AG09309 (cell line): Measurements from ENCODE around the gene CDK2AP2.

ENCODE experiments used
- DNase-seq: peaks from one replicate; pipeline ENCODE4 v3.0.0-alpha.2; 2010; ENCODE audit warnings: low read depth
- H3K4me3 ChIP-seq: 2 replicates; pipeline ENCODE4 v1.5.1; 2011; ENCODE audit warnings: mild to moderate bottlenecking, low read depth, low read length, moderate library complexity; ENCODE audit not compliant: control insufficient read depth
- CTCF ChIP-seq: IDR thresholded peaks from 2 replicates; pipeline ENCODE4 v1.5.1; 2011; ENCODE audit warnings: mild to moderate bottlenecking, low read depth, low read length, inconsistent platforms; ENCODE audit not compliant: insufficient read depth, control insufficient read depth; ENCODE audit errors: missing control alignments

Gene CDK2AP2

GRCh38 chr11:67494371-67495233, 13.4 kb downstream of the CDK2AP2 start:
- no peak for TF ChIP-seq CTCF
- no peak for DNase-seq
- no peak overlapping the region for H3K4me3 ChIP-seq

GRCh38 chr11:67493548-67494370, 14.2 kb downstream of the CDK2AP2 start:
- H3K4me3 ChIP-seq = no peak overlapping the region
- no peak for TF ChIP-seq CTCF
- DNase-seq = no peak

GRCh38 chr11:67492801-67493547, 15.0 kb downstream of the CDK2AP2 start:
- TF ChIP-seq CTCF = no peak
- H3K4me3 ChIP-seq = no peak overlapping the region
- DNase-seq = no peak

GRCh38 chr11:67492069-67492727, 15.8 kb downstream of the CDK2AP2 start:
- H3K4me3 ChIP-seq = no peak overlapping the region
- TF ChIP-seq CTCF = no peak
- DNase-seq = no peak

GRCh38 chr11:67491276-67492068, 16.5 kb downstream of the CDK2AP2 start:
- TF ChIP-seq CTCF = no peak
- no peak for DNase-seq
- no peak overlapping the region for H3K4me3 ChIP-seq
